Ectodermal cell (in vitro differentiated cells): ENCODE data around the gene STS.

Experiments used
- H3K27ac ChIP-seq: 2 replicates; pipeline ENCODE4 v1.7.0; 2013; ENCODE audit warnings: mild to moderate bottlenecking, low read depth, low read length; ENCODE audit not compliant: insufficient read depth, poor library complexity, severe bottlenecking
- H3K27me3 ChIP-seq: 2 replicates; pipeline ENCODE4 v1.7.0; 2013; ENCODE audit warnings: mild to moderate bottlenecking, low read length; ENCODE audit not compliant: insufficient read depth, control insufficient read depth, poor library complexity, severe bottlenecking
- H3K36me3 ChIP-seq: one replicate; pipeline ENCODE4 v1.7.0; 2013; ENCODE audit warnings: low read length; ENCODE audit not compliant: control insufficient read depth, insufficient read depth
- H3K4me1 ChIP-seq: one replicate; pipeline ENCODE4 v1.7.0; 2013; ENCODE audit warnings: low read length; ENCODE audit not compliant: control insufficient read depth, insufficient read depth
- H3K4me3 ChIP-seq: 2 replicates; pipeline ENCODE4 v1.7.0; 2013; ENCODE audit warnings: low read depth, low read length, control low read depth; ENCODE audit not compliant: insufficient read depth
- H3K9me3 ChIP-seq: 2 replicates; pipeline ENCODE4 v1.7.0; 2013; ENCODE audit warnings: mild to moderate bottlenecking, low read length, moderate library complexity; ENCODE audit not compliant: control insufficient read depth
- WGBS, 2 experiments: methylation state at CpG; one replicate each; pipeline ENCODE4 v1.1.7; 2013; ENCODE audit warnings: missing lambda C conversion rate in 2 of 2; 5-methylcytosine and 5-hydroxymethylcytosine counted together

Gene STS

GRCh38 chrX:7153231-7153630 lies 5.7 kb downstream of the STS start:
- H3K27me3 ChIP-seq = no peaks in the 10 kb centered on the region
- H3K4me3 ChIP-seq = no peak overlapping the region
- no peak overlapping the region for H3K27ac ChIP-seq
- WGBS, 2 experiments = 88 to 96% methylated on average over 2 of the region's 2 CpGs
- no peaks in the 10 kb centered on the region for H3K9me3 ChIP-seq
- no peaks in the 10 kb centered on the region for H3K4me1 ChIP-seq
- H3K36me3 ChIP-seq = no peaks in the 10 kb centered on the region

DNA sequence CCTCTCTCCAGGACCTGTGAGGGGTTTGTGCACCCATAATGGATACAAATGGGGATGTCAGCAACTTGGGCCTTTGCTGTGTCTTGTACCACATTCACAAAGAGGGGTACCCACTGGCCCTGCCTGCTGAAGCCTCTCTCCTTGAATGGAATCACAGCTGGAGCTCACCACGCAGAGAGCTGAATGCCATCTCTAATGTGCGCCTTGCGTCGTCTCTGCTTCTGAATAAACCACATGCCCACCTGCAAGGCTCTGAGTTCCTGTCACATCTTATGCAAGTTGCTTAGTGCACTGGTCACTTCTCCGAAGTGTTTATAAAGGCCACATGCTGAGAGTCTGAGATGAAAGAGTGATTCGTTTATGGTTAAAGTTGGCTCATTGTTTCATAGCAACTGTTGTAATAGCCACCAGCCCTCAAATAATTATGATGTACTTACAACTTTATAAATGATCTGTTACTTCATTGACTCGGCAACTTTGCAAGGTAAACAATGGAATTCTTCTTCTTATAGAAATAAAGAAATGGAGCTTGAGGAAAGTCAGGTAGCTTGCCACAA lies 6.6 kb downstream of the STS start:
- H3K36me3 ChIP-seq = no peaks in the 10 kb centered on the region
- no peaks in the 10 kb centered on the region for H3K9me3 ChIP-seq
- WGBS, 2 experiments = 14 to 27% methylated on average over 5 of the region's 7 CpGs

GRCh38 chrX:7155163-7155562 lies 7.7 kb downstream of the STS start:
- 100% methylated on average over 1 of the region's 1 CpG for WGBS, 2 experiments
- Histone ChIP-seq H3K36me3 (no peaks in the 10 kb centered on the region), H3K27ac (no peak overlapping the region), H3K4me1 (peaks cover 6% of the 10 kb centered on the region), H3K27me3 (no peaks in the 10 kb centered on the region), H3K4me3 (no peak overlapping the region), H3K9me3 (no peaks in the 10 kb centered on the region)

More for the DNA sequence above, 6.6 kb downstream of the STS start:
- peaks cover 1% of the 10 kb centered on the region for H3K4me1 ChIP-seq
- H3K4me3 ChIP-seq = no peak overlapping the region
- H3K27ac ChIP-seq = no peak overlapping the region
- H3K27me3 ChIP-seq = no peaks in the 10 kb centered on the region

- no peak overlapping the region for H3K27ac ChIP-seq
- H3K4me1 ChIP-seq = peaks cover 6% of the 10 kb centered on the region
- no peaks in the 10 kb centered on the region for H3K27me3 ChIP-seq
- H3K9me3 ChIP-seq = no peaks in the 10 kb centered on the region
- WGBS, 2 experiments = 91 to 96% methylated on average over 3 of the region's 3 CpGs
- H3K36me3 ChIP-seq = no peaks in the 10 kb centered on the region
- no peak overlapping the region for H3K4me3 ChIP-seq
These were observed 9.4 kb downstream of the STS start for GRCh38 chrX:7156879-7157278.

GRCh38 chrX:7158468-7158990 lies 11.0 kb downstream of the STS start:
- Histone ChIP-seq H3K9me3 (no peaks in the 10 kb centered on the region), H3K4me1 (peaks cover 6% of the 10 kb centered on the region)

DNA sequence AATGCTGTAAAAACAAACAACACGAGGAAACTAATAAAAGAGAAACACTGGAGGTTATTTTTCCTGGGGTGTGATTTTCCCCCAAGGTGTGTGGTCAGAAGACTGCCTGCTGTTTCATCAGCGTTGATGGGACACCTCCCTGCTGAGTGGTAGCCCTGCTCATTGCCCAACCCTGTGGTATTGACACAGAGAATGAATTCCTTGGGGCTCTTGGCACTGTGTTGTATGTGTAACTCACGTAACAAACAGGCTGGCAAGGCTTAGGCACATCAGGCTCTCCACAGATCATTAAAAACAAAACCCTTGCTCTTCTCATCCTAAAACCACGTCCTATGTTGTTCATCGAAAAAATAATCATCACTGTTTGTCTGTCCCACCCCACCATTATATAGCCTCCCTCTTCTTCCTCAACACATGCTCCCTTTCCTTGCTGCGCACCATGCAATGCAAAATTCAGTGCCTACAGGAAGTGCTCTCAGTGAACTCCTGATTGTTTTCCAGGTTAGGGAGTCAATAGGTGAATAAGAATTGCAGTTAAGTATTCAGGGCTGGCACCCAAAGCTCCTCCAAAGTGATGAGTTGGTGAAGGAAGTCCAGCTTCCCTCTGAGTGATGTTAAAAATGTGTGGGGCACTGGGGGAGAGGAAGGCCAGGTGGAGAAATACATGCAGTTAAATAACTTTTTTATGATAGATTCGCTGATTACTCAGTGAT lies 11.8 kb downstream of the STS start:
- no peaks in the 10 kb centered on the region for H3K27me3 ChIP-seq
- no peak overlapping the region for H3K4me3 ChIP-seq
- WGBS, 2 experiments = 66 to 70% methylated on average over 6 to 7 of the region's 7 CpGs
- no peak overlapping the region for H3K27ac ChIP-seq
- H3K4me1 ChIP-seq = peaks cover 6% of the 10 kb centered on the region
- H3K36me3 ChIP-seq = no peaks in the 10 kb centered on the region
- no peaks in the 10 kb centered on the region for H3K9me3 ChIP-seq

More at GRCh38 chrX:7158468-7158990, 11.0 kb downstream of the STS start:
- H3K36me3 ChIP-seq = no peaks in the 10 kb centered on the region
- no peaks in the 10 kb centered on the region for H3K27me3 ChIP-seq
- H3K4me3 ChIP-seq = no peak overlapping the region
- 14 to 45% methylated on average over 3 to 4 of the region's 5 CpGs for WGBS, 2 experiments
- no peak overlapping the region for H3K27ac ChIP-seq

DNA sequence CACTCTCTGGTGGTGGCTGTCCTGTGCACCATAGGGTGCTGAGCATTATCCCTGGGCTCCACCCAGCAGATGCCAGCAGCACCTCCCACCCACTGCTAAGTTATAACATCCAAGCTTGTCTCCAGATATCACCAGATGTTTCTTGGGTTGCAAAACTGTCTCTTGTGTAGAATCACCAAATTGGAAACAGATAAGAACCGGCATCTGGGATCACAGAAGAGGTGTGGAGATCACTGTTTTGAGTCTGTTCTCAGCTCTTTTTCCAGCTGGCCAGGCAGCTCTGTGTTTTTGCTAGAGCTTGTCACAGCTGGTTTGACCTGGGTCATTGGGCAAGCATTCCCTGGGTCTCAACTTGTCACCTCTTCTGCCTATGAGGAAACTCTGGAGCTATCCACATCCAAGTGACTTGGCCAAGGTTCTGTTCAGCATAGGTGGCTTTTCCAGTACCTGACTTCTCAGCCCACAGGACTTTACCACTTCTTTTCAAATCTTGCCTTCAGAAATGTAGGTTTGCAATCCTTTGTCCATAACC lies 15.7 kb downstream of the STS start:
- H3K27ac ChIP-seq = no peak overlapping the region
- no peaks in the 10 kb centered on the region for H3K27me3 ChIP-seq
- H3K4me1 ChIP-seq = peaks cover 6% of the 10 kb centered on the region
- H3K9me3 ChIP-seq = no peaks in the 10 kb centered on the region
- no peak overlapping the region for H3K4me3 ChIP-seq
- WGBS, 2 experiments = 85 to 90% methylated on average over 1 of the region's 1 CpG
- no peaks in the 10 kb centered on the region for H3K36me3 ChIP-seq

- Histone ChIP-seq H3K4me1 (peaks cover 5% of the 10 kb centered on the region), H3K27ac (no peak overlapping the region), H3K36me3 (no peaks in the 10 kb centered on the region), H3K4me3 (no peak overlapping the region), H3K9me3 (no peaks in the 10 kb centered on the region), H3K27me3 (no peaks in the 10 kb centered on the region)
- 90 to 91% methylated on average over 2 to 3 of the region's 3 CpGs for WGBS, 2 experiments
These were observed 16.7 kb downstream of the STS start for GRCh38 chrX:7164174-7164573.

GRCh38 chrX:7168371-7168770 lies 20.9 kb downstream of the STS start:
- 86 to 100% methylated on average over 1 of the region's 1 CpG for WGBS, 2 experiments
- H3K36me3 ChIP-seq = no peaks in the 10 kb centered on the region
- no peak overlapping the region for H3K4me3 ChIP-seq
- no peak overlapping the region for H3K27ac ChIP-seq
- H3K9me3 ChIP-seq = no peaks in the 10 kb centered on the region
- no peaks in the 10 kb centered on the region for H3K27me3 ChIP-seq
- no peaks in the 10 kb centered on the region for H3K4me1 ChIP-seq

DNA sequence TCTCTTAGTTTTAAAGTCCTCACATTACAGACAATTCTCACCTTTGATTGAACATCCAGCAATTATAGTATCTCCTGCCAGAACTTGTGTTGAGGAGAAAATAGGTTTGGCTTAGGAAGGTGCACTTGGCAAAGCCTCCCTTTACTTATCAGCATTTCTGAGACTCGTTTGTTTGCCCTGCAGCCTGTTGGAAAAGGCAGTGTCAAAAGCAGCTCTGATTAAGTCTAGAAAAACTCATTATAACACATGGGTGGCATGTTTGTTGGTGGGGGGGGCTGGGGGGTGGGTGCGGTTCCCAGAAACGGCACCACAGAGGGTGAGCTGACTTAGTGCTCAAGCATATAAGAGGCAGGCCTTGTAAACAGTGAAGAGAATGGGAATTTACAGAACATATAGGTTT lies 22.1 kb downstream of the STS start:
- Histone ChIP-seq H3K27ac (no peak overlapping the region), H3K27me3 (no peaks in the 10 kb centered on the region), H3K4me1 (no peaks in the 10 kb centered on the region), H3K4me3 (no peak overlapping the region), H3K9me3 (no peaks in the 10 kb centered on the region), H3K36me3 (no peaks in the 10 kb centered on the region)
- 94 to 100% methylated on average over 3 of the region's 3 CpGs for WGBS, 2 experiments
